GM12864 (cell line): ENCODE measurements around the gene NTMT1.

ENCODE experiments used
- DNase-seq: peaks from one replicate; pipeline ENCODE4 v3.0.0-alpha.2; 2011; ENCODE audit warnings: low read depth
- H3K4me3 ChIP-seq: 2 replicates; pipeline ENCODE4 v1.5.1; 2011; ENCODE audit warnings: mild to moderate bottlenecking, low read depth, low read length, control low read depth
- CTCF ChIP-seq: IDR thresholded peaks from 2 replicates; pipeline ENCODE4 v1.5.1; 2011; ENCODE audit warnings: low read depth, mild to moderate bottlenecking, moderate library complexity, low read length, control low read depth, inconsistent platforms; ENCODE audit errors: missing control alignments

The NTMT1 gene

GRCh38 chr9:129673602-129674001, 47.6 kb downstream of the NTMT1 start:
- no peak overlapping the region for H3K4me3 ChIP-seq
- TF ChIP-seq CTCF, result no peak
- no peak for DNase-seq

- H3K4me3 ChIP-seq, result no peak overlapping the region
- TF ChIP-seq CTCF, result no peak
- DNase-seq, result no peak
These were observed 48.3 kb downstream of the NTMT1 start for GRCh38 chr9:129674229-129674628.

GRCh38 chr9:129675620-129676019, 49.7 kb downstream of the NTMT1 start:
- no peak overlapping the region for H3K4me3 ChIP-seq
- TF ChIP-seq CTCF, result no peak
- no peak for DNase-seq

GRCh38 chr9:129676287-129676686, 50.3 kb downstream of the NTMT1 start:
- H3K4me3 ChIP-seq, result no peak overlapping the region
- no peak for DNase-seq
- TF ChIP-seq CTCF, result no peak

- no peak for TF ChIP-seq CTCF
- H3K4me3 ChIP-seq, result no peak overlapping the region
- DNase-seq, result no peak
These were observed 51.0 kb downstream of the NTMT1 start for GRCh38 chr9:129676975-129677374.

- H3K4me3 ChIP-seq, result no peak overlapping the region
- no peak for TF ChIP-seq CTCF
- DNase-seq, result no peak
These were observed 51.5 kb downstream of the NTMT1 start for GRCh38 chr9:129677456-129677855.

- no peak for DNase-seq
- no peak for TF ChIP-seq CTCF
- H3K4me3 ChIP-seq, result no peak overlapping the region
These were observed 52.9 kb downstream of the NTMT1 start for GRCh38 chr9:129678844-129679243.
